ENCODE data around the gene ATP6V1E1.
A peak's percentile ranks its signal among the peaks of the same experiment; 100 is the strongest.
"Not testable (repeated sequence)": the region's sequence is repeated elsewhere in the genome, so short reads cannot be mapped to it uniquely, and the experiment has no call there.

The ATP6V1E1 gene

GRCh38 chr22:17639247-17639741 is 10.7 kb upstream of the ATP6V1E1 start:
- peak overlapping the region; percentile 99 for H3K27ac Mint-ChIP-seq
- H3K4me1 Mint-ChIP-seq = peaks cover 16% of the 10 kb centered on the region
- H3K9me3 Mint-ChIP-seq = no peaks in the 10 kb centered on the region
- DNase-seq (ENCODE audit: low spot score in 2 of 2) (no peak), ATAC-seq (peak; percentile 33)
- peak overlapping the region; percentile 85 for H3K4me3 Mint-ChIP-seq
- peaks cover 36% of the 10 kb centered on the region for H3K36me3 Mint-ChIP-seq

GRCh38 chr22:17638432-17639246 is 10.1 kb upstream of the ATP6V1E1 start, which contains the start of gene BCL2L13:
Gene BCL2L13, plus strand, starts transcription at chr22:17638757. Its CDS starts 16,955 bp downstream, at chr22:17655712.
- Mint-ChIP-seq H3K27ac (peak within 1 kb of the TSS; percentile 99), H3K4me3 (peak within 1 kb of the TSS; percentile 85), H3K36me3 (peaks cover 34% of the 10 kb centered on the region), H3K4me1 (peaks cover 16% of the 10 kb centered on the region), H3K9me3 (no peaks in the 10 kb centered on the region)
- ATAC-seq (peak; percentile 98), DNase-seq (ENCODE audit: low spot score in 2 of 2) (peak; percentile 80 to 93)

GRCh38 chr22:17638182-17638431 is 9.6 kb upstream of the ATP6V1E1 start:
- DNase-seq (ENCODE audit: low spot score in 2 of 2) (no peak), ATAC-seq (peak; percentile 31)
- peak overlapping the region; percentile 85 for H3K4me3 Mint-ChIP-seq
- peak overlapping the region; percentile 99 for H3K27ac Mint-ChIP-seq
- H3K9me3 Mint-ChIP-seq = no peaks in the 10 kb centered on the region
- peaks cover 32% of the 10 kb centered on the region for H3K36me3 Mint-ChIP-seq
- peaks cover 16% of the 10 kb centered on the region for H3K4me1 Mint-ChIP-seq

GRCh38 chr22:17637490-17638181 is 9.1 kb upstream of the ATP6V1E1 start:
- ATAC-seq = no peak
- DNase-seq (ENCODE audit: low spot score in 2 of 2) = no peak
- Mint-ChIP-seq H3K36me3 (peaks cover 28% of the 10 kb centered on the region), H3K27ac (peak overlapping the region; percentile 99), H3K4me1 (peaks cover 12% of the 10 kb centered on the region), H3K9me3 (no peaks in the 10 kb centered on the region), H3K4me3 (peak overlapping the region; percentile 85)

DNA sequence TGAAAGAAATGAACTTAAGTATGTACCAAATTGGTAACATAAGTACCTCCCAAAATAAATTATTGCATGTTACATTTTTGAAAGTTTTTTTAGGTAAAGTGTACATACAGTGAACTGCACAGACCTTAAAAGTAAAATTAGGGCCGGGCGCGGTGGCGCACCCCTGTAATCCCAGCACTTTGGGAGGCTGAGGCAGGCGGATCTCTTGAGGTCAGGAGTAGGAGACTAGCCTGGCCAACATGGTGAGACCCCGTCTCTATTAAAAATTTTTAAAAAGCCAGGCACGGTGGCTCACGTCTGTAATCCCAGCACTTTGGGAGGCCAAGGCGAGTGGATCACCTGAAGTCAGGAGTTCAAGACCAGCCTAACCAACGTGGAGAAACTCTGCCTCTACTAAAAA is 8.3 kb upstream of the ATP6V1E1 start:
- peaks cover 20% of the 10 kb centered on the region for H3K36me3 Mint-ChIP-seq
- not testable (repeated sequence) for H3K27ac Mint-ChIP-seq; ATAC-seq; H3K9me3 Mint-ChIP-seq; DNase-seq (ENCODE audit: low spot score in 2 of 2); H3K4me3 Mint-ChIP-seq
- H3K4me1 Mint-ChIP-seq = peaks cover 11% of the 10 kb centered on the region

- ATAC-seq (no peak), DNase-seq (ENCODE audit: low spot score in 2 of 2) (no peak)
- no peak overlapping the region for H3K27ac Mint-ChIP-seq
- H3K36me3 Mint-ChIP-seq = peaks cover 8% of the 10 kb centered on the region
- no peaks in the 10 kb centered on the region for H3K9me3 Mint-ChIP-seq
- H3K4me3 Mint-ChIP-seq = no peak overlapping the region
- H3K4me1 Mint-ChIP-seq = peaks cover 11% of the 10 kb centered on the region
Observed at GRCh38 chr22:17634696-17635095, 6.1 kb upstream of the ATP6V1E1 start.

- Mint-ChIP-seq H3K4me3 (no peak overlapping the region), H3K4me1 (peaks cover 11% of the 10 kb centered on the region), H3K36me3 (peaks cover 8% of the 10 kb centered on the region), H3K9me3 (no peaks in the 10 kb centered on the region), H3K27ac (no peak overlapping the region)
- ATAC-seq = no peak
- no peak for DNase-seq (ENCODE audit: low spot score in 2 of 2)
Observed at GRCh38 chr22:17633998-17634323, 5.4 kb upstream of the ATP6V1E1 start.

DNA sequence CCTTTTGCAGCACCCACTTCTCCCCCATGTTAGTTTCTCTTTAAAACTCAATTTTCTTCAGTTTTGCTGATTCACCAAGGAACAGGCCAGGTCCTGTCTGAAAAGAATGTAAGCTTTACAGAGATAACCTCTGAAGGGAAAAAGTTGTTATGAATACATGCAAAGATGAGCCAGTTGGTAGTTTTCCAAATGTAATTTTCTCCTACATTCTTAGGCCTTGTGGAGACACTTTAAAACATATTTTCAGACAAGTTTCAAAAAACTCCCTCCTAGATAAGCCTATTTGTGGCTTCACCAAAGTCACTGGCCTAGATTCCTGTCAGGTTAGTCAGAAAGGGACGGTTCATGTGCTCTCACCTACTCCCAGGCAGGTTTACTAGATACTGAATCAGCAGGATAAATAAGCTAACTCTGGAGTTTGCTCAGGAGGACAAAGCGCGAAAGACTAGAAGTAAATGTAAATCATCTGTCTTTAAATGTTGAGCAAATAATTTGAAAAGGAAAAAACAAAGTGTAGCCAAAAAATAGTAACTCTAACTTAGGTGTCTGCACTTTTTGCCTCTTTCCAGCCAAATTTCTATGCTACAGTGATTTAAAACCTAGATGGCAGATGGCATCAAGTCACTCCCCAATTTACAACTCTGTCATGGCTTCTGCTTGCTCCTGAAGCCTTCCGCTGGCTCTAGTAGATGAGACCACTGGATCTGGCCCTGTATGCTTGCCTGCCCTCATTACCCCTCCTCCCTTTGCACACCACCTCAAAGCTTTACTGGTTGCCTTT is 4.9 kb upstream of the ATP6V1E1 start:
- no peak for ATAC-seq
- no peak for DNase-seq (ENCODE audit: low spot score in 2 of 2)
- no peaks in the 10 kb centered on the region for H3K9me3 Mint-ChIP-seq
- peaks cover 10% of the 10 kb centered on the region for H3K4me1 Mint-ChIP-seq
- no peak overlapping the region for H3K4me3 Mint-ChIP-seq
- H3K36me3 Mint-ChIP-seq = peaks cover 2% of the 10 kb centered on the region
- no peak overlapping the region for H3K27ac Mint-ChIP-seq

DNA sequence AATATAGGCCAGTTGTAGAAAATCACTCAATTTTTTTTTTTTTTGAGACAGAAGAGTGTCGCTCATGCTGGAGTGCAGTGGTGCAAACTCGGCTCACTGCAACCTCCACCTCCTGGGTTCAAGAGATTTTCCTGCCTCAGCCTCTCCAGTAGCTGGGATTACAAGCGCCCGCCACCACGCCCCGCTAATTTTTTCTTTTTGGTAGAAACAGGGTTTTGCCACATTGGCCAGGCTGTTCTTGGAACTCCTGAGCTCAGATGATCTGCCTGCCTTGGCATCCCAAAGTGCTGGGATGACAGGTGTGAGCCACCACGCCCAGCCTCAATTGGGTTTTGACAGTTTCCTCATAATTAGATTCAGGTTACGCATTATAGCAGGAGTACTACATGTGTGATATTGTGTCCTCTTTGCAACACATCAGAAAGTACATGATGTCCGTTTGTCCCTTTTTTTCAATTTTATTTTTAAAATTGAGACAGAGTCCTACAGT is 2.6 kb upstream of the ATP6V1E1 start:
- Mint-ChIP-seq H3K4me3 (no peak overlapping the region), H3K4me1 (no peaks in the 10 kb centered on the region), H3K36me3 (peaks cover 5% of the 10 kb centered on the region), H3K9me3 (no peaks in the 10 kb centered on the region), H3K27ac (no peak overlapping the region)
- ATAC-seq (no peak), DNase-seq (ENCODE audit: low spot score in 2 of 2) (no peak)

DNA sequence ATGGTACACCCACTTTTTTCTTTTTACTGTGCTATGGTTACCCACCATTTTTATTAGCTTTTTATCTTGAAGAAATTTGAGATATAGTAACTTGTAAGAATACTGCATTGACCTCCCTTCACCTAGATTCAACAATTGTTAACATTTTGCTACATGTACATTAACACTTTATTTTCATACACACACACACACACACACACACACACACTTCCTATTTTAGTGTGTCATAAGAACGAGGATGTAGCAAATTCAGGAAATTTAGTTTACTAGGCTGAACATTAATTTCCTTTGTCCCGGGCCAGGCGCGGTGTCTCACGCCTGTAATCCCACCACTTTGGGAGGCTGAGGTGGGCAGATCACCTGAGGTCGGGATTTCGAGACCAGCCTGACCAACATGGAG is 1.1 kb upstream of the ATP6V1E1 start:
- H3K9me3 Mint-ChIP-seq = no peaks in the 10 kb centered on the region
- no peak for DNase-seq (ENCODE audit: low spot score in 2 of 2)
- no peak overlapping the region for H3K27ac Mint-ChIP-seq
- H3K4me1 Mint-ChIP-seq = no peaks in the 10 kb centered on the region
- peak overlapping the region; percentile 91 for H3K4me3 Mint-ChIP-seq
- no peak for ATAC-seq
- peaks cover 19% of the 10 kb centered on the region for H3K36me3 Mint-ChIP-seq

DNA sequence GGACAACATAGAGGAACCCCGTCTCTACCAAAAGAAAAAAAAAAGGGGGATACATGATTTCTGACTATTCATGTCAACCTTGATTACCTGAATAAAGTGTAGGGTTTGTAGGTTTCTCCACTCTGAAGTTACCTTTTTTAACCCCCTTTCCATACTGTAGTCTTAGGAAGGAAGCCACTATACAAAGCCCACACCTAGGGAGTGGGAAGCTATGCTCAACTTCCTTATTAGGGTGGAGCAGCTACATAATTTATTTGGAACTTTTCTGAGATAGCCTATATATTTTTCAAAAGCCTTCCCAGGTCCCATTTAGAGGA is 582 bp upstream of the ATP6V1E1 start:
- ATAC-seq (no peak), DNase-seq (ENCODE audit: low spot score in 2 of 2) (no peak)
- Mint-ChIP-seq H3K4me1 (no peaks in the 10 kb centered on the region), H3K9me3 (no peaks in the 10 kb centered on the region), H3K27ac (peak overlapping the region; percentile 95), H3K4me3 (peak overlapping the region; percentile 91), H3K36me3 (peaks cover 24% of the 10 kb centered on the region)

GRCh38 chr22:17627961-17628405 is 566 bp downstream of the ATP6V1E1 start:
- no peak for ATAC-seq
- H3K4me3 Mint-ChIP-seq = peak overlapping the region; percentile 91

GRCh38 chr22:17613280-17613679 is 15.3 kb downstream of the ATP6V1E1 start:
- ATAC-seq = no peak
- Mint-ChIP-seq H3K36me3 (peaks cover 80% of the 10 kb centered on the region), H3K4me3 (no peak overlapping the region), H3K27ac (no peak overlapping the region), H3K9me3 (no peaks in the 10 kb centered on the region), H3K4me1 (no peaks in the 10 kb centered on the region)
- no peak for DNase-seq (ENCODE audit: low spot score in 2 of 2)

More at GRCh38 chr22:17627961-17628405, 566 bp downstream of the ATP6V1E1 start:
- Mint-ChIP-seq H3K4me1 (no peaks in the 10 kb centered on the region), H3K9me3 (no peaks in the 10 kb centered on the region), H3K36me3 (peaks cover 36% of the 10 kb centered on the region), H3K27ac (peak overlapping the region; percentile 95)
- no peak for DNase-seq (ENCODE audit: low spot score in 2 of 2)

DNA sequence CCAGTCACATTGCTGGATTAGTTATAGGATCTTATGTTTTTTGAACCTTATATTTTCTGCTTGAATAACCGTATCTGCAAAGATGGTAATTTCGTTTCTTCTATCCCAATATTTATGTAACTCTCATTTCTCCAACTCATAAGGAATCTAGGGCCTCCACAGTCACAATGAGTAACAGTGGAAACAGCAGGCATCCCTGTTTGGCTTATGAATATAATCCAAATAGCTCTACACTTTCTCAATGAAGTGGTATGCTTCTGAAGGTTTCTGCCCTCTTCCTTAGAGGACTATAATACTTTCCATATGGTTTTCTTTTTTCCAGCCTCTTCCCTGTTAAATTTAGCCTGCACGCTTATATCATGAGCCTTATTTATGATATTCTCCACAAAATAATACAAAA is 16.5 kb downstream of the ATP6V1E1 start:
- DNase-seq (ENCODE audit: low spot score in 2 of 2) (no peak), ATAC-seq (no peak)
- Mint-ChIP-seq H3K4me3 (no peak overlapping the region), H3K4me1 (no peaks in the 10 kb centered on the region), H3K36me3 (peaks cover 68% of the 10 kb centered on the region), H3K27ac (no peak overlapping the region), H3K9me3 (no peaks in the 10 kb centered on the region)

- Mint-ChIP-seq H3K9me3 (no peaks in the 10 kb centered on the region), H3K4me1 (no peaks in the 10 kb centered on the region), H3K36me3 (peaks cover 27% of the 10 kb centered on the region), H3K27ac (no peak overlapping the region), H3K4me3 (no peak overlapping the region)
- DNase-seq (ENCODE audit: low spot score in 2 of 2) (no peak), ATAC-seq (peak; percentile 64)
Observed at GRCh38 chr22:17607891-17608521, 20.5 kb downstream of the ATP6V1E1 start.
